ENCODE results near the gene SYAP1.
"Not testable (repeated sequence)": the region's sequence is repeated elsewhere in the genome, so short reads cannot be mapped to it uniquely, and the experiment has no call there.

Gene SYAP1, protein sequence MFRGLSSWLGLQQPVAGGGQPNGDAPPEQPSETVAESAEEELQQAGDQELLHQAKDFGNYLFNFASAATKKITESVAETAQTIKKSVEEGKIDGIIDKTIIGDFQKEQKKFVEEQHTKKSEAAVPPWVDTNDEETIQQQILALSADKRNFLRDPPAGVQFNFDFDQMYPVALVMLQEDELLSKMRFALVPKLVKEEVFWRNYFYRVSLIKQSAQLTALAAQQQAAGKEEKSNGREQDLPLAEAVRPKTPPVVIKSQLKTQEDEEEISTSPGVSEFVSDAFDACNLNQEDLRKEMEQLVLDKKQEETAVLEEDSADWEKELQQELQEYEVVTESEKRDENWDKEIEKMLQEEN

DNA sequence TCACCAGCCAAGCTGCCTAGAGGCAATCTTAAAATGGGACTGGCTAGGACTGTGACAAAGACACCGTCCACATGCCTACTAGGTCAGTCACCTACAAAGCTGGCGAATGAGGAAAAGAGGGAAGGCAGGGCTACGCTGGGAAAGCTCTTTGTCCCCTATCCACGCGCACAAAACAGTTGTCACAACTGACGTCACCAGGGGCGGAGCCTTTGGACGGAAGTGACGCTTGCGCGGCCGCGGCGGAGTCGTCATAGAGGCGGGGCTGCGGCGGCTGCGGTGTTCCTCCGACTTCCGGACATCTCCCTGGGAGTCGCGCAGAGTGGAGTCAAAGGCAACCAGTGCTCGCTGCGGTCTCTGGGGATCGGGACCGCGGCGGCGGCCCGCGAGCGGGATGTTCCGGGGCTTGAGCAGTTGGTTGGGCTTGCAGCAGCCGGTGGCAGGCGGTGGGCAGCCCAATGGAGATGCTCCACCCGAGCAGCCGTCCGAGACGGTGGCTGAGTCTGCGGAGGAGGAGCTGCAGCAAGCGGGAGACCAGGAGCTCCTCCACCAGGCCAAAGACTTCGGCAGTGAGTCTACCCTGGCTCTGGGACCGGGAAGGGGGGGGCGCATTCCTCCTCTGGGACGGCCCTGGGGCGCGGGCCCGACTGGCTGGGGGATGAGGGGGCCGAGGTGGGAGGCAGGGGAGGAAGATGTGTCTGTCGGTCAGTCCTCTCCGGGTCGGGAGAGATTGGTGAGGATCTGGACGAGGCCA, at the start of gene SYAP1:
SYAP1 (plus strand) TSS at position 279 of the 751 bp plus-strand sequence; CDS start at position 392, 113 bp downstream.
- peak; percentile 82 for DNase-seq (ENCODE audit: low read depth)

DNA sequence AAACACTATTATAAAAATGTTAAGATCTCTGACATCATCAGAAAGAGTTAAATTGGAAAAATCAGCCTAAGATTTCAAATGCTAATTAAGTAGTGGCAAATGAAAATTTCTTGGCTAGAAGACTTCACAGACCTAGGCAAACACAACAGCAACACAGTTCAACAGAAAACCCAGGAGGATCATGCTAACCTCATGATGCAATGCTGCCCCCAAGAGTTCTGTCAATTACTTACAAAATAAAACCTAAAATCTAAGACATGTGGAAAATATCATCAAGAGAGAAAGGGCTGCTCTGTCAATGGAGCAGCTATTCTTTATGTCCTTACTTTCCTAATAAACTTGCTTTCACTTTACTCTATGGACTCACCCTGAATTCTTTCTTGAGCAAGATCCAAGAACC, 48.4 kb upstream of the SYAP1 start:
- DNase-seq (ENCODE audit: low read depth) = no peak

DNA sequence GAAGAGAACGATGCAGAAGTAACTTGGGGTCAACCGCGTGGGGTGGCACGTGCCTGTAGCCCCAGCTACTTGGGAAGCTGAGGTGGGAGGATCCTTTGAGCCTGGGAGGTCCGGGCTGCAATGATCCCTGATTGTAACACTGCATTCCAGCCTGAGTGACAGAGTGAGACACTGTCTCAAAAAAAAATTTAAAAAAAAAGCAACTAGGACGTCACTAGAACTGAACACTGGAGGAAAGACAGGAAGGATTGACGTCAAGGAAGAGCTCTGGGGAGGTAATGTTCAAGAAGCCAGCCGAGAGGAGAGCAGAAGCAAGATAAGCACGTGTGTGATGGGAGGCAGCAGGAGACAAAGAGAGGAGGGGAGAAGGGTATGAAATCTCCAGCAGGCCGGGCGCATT, 40.7 kb upstream of the SYAP1 start:
- no peak for DNase-seq (ENCODE audit: low read depth)

DNA sequence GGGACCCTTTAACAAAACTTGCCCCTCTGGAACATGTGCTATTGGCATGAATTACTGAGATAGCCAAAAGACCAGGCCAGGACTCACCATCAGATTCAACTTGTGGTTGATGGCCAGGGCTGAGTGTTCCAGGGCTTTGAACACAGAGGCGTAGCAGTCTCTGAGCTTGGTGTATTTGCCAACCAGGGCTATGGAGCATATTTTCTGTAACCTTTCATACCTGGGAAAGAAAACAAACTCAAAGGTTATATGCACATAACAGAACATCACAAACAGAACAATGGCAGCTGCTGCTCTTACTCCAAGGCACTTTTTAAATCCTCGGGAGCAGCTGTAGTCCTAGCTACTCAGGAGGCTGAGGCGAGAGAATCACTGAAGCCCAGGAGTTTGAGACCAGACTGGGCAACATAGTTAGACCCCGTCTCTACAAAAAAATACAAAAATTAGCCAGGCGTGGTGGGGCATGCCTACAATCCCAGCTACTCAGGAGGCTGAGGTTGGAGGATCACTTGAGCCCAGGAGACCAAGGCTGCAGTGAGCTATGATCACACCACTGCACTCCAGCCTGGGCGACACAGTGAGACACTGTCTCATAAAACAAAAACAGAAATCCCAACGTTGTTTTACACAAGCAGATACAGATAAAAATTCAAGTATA, 36.3 kb upstream of the SYAP1 start:
- no peak for DNase-seq (ENCODE audit: low read depth)

DNA sequence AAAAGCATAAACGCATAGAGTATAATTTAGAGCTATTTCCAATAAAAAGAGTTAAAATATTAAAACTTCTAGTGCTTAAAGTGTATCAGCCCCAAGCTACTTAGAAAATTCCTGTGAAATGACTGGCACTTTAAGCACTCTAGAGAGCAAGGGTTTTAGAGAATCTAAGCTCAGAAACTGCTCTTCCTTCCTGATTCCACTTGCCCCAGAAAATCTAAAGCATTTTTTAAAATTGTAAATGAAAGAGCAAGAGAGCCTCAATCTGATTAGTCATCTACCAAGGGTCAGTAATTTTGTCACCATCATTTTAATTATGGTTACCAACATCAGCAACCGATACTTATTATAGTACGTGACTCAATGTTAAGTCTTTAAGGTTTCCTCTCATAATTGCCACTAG, 31.9 kb upstream of the SYAP1 start:
- DNase-seq (ENCODE audit: low read depth) = no peak

DNA sequence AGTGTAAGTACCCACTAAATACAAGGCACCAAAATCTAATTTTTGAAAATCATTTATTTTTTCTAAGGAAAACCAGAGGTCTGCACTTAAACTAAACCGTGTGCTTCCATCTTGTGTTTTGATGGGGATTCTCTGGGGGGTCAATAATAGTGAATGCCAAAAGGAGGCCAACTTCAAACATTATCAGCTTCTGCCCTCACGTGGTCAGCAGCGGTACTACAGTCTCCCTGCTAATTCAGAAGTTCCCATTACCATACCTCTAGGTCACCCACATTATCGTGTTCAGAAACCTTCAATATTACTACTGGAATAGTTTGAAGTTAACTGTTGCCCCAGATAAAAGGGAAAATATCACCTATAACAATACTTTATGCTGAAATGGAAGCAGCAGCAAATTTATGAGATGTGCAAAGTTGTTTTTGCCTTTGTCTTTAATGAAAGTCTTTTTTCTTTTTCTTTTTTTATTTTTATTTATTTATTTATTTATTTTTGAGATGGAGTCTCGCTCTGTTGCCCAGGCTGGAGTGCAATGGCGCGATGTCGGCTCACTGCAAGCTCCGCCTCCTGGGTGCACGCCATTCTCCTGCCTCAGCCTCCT, 24.2 kb upstream of the SYAP1 start:
- DNase-seq (ENCODE audit: low read depth) = peak; percentile 21

DNA sequence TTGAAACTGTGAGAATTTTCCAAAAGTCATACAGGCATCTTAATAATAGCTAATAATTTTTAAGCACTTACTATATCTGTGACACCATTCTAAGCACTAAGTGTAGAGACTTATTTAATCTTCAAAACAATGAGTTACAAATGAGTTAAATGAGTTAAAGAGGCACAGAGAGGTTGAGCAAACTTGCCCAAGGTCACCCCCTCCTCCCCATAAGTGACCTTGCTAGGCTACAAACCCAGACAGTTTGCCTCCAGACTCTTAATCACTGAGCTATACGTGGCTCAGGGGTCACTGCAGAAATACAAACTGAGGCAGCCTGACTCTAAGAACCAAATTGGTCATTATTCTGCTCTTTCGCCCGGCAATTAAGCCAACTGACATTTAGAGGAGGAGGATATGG, 22.5 kb upstream of the SYAP1 start:
- DNase-seq (ENCODE audit: low read depth) = no peak

DNA sequence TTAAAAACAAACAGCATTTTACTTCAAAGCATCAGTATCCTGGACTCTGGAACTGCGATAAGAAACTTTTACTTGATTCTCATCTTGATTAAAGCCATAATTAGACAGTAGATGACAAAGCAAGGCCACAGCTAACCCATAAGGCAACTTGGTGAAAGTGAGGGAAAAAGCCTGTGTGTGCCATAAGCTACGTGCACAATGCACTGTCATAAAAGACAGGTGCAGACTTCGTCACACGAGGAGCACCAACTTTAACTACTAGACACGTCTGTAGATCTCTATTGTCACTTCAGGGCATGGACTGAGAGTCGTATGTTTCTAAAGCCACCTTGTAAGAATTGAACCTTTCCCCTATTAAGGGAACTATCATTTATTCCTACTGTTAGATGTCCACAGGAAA, 20.0 kb upstream of the SYAP1 start:
- no peak for DNase-seq (ENCODE audit: low read depth)

DNA sequence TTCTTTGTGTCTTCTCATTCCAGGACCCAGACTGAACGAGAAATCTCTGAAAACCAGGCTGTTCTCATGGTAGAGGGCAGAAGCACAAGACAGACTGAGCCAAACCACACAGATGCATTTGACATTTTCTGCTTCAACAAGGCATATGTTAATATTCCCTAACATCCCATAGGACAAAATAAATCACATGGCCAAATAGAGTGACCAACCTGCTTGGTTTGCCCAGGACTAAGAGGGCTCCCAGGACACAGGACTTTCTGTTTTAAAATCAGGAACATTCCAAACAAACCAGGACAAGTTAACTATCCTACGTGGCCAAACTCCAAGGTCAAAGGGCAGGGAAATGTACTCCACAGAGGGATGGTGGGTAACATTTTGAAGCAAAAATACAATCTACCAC, 18.7 kb upstream of the SYAP1 start:
- no peak for DNase-seq (ENCODE audit: low read depth)

DNA sequence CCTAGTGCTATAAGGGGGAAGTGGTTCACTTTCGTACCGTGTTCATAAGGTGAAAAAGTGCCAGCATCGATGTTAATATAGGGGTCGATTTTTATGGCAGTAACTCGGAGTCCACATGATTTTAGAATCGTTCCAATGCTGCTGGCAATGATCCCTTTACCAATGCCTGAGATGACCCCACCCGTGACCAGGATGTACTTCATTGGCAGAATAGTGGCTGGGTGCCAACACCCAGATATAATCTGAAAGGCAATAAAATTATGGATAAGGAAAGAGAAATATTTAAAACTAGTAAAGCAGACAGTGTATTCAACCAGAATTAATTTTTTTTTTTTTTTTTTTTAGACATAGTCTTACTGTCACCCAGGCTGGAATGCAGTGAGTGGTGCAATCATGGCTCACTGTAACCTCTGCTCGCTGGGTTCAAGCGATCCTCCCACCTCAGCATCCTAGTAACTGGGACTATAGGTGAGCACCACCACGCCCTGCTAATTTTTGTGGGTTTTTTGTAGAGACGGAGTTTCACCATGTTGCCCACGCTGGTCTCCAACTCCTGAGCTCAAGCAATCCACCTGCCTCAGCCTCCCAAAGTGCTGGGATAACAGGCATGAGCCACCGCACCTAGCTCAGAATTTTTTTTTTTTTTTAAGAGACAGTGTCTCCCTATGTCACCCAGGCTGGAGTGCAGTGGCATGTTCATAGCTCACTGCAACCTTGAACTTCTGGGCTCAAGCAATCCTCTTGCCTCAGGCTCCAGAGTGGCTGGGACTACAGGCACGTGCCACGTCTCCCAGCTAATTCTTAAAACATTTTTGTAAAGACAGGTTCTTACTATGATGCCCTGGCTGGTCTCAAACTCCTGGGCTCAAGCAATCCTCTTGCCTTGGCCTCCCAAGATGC, 16.5 kb upstream of the SYAP1 start:
- DNase-seq (ENCODE audit: low read depth) = no peak

DNA sequence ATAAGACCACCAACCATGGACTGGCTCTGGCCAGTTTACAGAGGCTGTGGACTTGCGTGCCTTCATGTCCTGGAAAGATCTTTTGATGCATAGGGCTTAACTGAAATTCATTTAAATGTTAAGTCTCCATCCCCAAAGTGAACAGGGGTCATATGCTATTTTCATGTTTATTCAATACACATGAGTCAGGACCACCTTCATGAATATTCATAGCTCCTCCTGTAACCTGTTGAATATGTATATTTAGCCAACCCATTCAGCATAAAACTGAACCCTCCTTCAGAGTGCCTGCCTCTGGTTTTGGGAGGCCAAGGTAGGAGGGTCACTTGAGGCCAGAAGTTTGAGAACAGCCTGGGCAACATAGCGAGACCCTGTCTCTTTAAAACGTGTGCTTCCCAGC, 14.0 kb upstream of the SYAP1 start:
- no peak for DNase-seq (ENCODE audit: low read depth)

DNA sequence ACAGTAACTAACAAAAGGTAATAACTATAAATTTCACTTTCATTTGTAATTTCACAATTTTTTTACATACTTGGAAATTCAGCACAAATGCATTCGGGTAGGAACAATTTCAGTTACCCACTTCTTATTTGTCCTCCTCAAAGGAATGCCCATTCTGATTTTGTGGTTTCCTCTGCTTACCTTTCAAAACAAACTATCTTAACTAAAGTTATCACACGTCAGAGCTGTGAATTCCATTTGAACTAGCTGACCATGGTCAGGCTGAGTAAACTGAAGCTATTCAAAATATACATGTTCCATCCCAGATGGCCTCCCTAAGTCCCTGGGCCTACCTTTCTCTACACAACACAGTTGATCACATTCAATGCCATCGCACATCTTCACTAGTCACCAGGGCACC, 11.4 kb upstream of the SYAP1 start:
- DNase-seq (ENCODE audit: low read depth) = no peak

DNA sequence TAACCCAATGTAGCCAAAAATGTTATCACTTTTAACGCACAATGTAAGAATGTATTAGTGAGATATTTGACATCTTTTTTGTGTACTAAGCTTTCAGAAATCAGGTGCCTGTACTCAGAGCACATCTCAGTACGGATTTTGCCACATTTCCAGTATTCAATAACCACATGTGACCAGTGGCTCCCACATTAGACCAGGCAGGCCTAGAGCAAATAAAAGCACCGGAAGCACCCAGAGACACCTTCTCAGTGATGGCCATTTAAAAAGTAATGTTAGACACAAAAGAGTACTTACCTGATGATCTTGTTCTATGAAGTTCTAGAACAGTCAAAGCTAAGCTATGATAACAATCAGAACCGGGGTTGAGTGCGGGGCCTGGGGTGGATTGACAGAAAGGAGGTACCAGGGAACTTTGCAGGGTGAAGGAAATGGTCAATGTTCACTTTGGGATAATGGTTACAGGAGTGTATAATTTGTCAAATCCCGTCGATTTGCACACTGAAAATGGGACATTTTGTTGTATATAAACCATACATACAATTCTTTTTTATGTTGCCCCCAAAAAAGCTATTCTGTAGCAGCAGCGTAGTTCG, 8.1 kb upstream of the SYAP1 start:
- no peak for DNase-seq (ENCODE audit: low read depth)

DNA sequence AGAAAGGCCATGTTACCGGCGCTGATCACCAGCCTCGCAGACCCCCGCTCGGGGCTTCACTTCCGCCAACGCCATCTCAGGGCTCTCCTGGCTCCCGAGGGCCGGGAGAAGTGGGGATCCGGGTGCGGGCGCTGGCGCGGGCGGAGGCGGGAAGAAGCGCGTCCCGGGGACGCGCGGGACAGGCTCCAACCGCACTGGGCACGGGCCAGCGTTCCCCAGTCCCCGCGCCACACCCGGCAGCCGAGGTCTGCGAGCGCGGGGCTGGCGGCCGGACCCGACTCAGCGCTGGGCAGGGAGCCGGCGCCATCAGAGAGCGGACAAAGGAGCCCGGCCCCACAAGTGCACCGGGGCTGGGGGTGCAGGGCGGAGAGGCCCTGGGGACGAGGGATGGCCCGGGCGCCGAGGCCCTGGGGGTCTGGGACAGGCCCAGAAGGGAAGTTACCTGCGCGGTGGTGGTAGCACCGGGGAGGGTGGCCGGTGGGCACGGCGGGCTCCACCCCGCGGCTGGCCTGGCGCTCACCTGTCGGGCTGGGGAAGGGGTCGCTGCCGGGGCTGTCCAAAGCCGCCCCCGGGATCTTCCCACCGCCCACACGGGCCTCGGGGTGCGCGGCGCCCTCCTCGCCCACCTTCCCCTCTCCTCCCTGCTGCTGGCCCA, 7.4 kb upstream of the SYAP1 start:
- no peak for DNase-seq (ENCODE audit: low read depth)

DNA sequence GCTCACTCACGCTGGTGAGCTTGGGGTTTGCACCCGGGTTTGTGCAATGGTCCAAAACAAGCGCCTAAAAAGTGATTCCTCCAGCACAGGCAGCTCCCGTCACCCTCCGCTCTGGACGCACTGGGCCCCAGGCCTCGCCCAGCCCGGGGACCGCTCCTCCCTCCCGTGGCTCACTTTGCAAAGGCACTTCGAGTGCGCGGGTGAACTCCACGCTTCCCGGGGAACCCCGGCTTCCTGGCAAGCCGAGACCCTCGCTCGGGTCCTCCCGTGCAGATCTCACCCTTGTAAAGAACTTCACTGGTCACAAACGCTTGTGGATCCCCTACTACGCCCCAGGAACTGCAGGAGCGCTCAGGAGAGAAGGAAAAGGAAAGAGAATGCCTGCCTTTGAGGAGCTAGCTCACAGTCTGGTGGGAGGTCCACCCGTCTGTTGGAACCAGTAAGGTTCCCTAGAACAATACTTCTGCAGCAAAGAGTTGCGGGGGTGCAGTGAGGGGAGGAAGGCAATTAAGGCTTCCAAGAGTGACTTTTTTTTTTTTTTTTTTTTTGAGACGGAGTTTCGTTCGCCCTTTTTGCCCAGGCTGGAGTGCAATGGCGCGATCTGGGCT, 6.8 kb upstream of the SYAP1 start, which contains the start of gene CTPS2:
CTPS2 (minus strand) TSS at position 122 of the 608 bp plus-strand sequence. CDS start 9,767 bp downstream, outside the sequence.
- no peak for DNase-seq (ENCODE audit: low read depth)

DNA sequence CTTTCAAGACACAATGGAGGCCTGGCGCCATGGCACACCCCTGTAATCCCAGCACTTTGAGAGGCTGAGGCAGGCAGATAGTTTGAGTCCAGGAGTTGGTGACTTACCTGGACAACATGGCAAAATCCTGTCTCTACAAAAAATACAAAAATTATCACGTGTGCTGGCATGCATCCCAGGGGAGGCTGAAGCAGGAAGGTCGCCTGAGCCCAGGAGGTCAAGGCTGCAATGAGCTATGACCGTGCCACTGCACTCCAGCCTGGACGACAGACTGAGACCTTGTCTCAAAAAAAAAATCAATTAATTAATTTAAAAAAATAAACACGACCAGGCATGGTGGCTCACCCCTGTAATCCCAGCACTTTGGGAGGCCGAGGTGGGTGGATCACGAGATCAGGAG, 4.9 kb upstream of the SYAP1 start:
- DNase-seq (ENCODE audit: low read depth) = no peak

DNA sequence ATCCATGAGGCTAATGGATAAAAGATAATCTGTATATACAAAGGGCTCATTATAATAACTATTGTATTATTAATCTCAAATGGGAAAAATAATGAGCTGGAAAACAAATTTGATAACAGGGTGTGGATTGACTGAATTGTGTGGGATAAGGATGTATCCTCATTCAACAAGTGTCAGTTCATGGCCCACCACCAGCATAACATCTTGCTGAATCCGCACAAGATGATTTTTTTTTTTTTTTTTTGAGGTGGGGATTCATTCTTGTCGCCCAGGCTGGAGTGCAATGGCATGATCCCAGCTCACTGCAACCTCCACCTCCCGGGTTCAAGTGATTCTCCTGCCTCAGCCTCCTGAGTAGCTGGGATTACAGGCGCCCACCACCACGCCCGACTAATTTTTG, 3.8 kb upstream of the SYAP1 start:
- not testable (repeated sequence) for DNase-seq (ENCODE audit: low read depth)

DNA sequence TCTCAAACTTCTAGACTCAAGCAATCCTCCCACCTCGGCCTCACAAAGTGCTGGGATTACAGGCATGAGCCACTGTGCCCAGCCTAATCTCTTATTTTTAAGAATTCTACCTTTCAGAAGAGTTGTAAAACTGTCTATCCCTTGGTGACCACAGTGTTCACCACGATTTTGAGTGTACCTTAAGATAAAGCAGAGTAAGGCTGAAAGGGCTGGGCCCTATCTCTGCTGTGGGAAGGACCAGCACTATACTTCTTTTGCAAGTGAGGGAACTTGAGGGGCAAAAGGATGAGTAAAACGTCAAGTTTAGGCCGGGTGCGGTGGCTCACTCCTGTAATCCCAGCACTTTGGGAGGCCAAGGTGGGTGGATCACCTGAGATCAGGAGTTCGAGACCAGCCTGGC, 3.0 kb upstream of the SYAP1 start:
- not testable (repeated sequence) for DNase-seq (ENCODE audit: low read depth)

DNA sequence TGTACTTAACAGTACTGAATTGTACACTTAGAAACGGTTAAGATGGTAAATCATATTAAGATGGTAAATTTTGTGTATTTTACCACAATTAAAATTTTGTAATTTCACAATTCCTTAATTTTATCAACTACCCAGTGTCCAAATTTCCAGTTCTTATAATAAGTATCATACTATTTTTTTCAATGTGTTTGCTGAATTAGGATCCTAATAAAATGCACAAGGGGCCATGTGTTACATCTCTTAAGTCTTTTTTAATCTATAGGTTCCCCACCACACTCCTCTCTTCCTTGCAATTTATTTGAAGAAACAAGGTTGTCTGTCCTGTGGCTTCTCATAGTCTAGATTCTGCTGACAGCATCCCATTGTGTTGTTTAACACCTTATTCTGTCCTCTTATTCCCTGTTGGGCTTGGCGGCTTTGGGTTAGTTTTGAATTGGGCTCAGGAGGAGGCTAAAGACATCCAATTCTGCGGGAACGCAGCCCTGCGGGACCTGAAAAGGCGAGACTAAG, 533 bp upstream of the SYAP1 start:
- no peak for DNase-seq (ENCODE audit: low read depth)

DNA sequence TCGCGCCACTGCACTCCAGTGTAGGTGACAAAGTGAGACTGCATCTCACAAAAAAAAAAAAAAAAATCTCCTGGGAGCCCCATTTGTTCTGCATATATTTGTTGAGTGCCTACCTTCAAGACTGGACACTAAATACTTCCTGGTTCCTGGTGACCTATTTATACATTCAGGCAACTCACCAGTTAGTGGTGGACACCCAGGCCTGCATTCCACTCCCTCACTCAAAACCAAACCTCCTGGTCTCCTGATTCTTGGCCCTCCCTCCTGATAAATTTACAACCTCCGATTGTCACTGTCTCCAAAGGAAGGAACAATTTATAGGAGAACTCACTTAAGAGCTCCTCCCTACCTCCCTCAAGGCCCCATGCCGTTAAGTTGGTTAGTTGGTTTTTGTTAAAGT, 3.1 kb downstream of the SYAP1 start:
- DNase-seq (ENCODE audit: low read depth) = no peak

All from stimulated activated CD4-positive, alpha-beta T cell treated with anti-CD3 and anti-CD28 coated beads, Interleukin-2, amount 100 ng/mL, for 4 hours (primary cell).